A673 (cell line): ENCODE results near the gene HIP1. TPM values are rescaled to one million over a fixed set of nuclear protein-coding genes. Genes with fewer than 3 reads are reported as not detected.

Experiments
- BruUV-seq: library from RNA; stranded (reverse); fragments of 400-500 nt; replicated peaks from 2 replicates; lab custom pipeline; 2021; lab: Mats Ljungman, UMichigan
- CTCF ChIA-PET: fragments of 300-600 bp; sonication (Branson Sonifier 250); formaldehyde crosslinking; loops from one replicate; lab custom pipeline; 2022; ENCODE audit warnings: antibody characterized with exemption; lab: Charles Lee
- POLR2A ChIA-PET: fragments of 300-600 bp; sonication (Branson Sonifier 250); formaldehyde crosslinking; loops from one replicate; lab custom pipeline; 2022; ENCODE audit warnings: antibody characterized with exemption; ENCODE audit not compliant: low non-redundant PET; lab: Charles Lee
- DNase-seq: peaks from one replicate; pipeline ENCODE4 v3.0.0-alpha.2; 2015; ENCODE audit warnings: low spot score
- H3K27ac ChIP-seq: fragments of 200-600 bp; sonication (generic); 2 replicates; pipeline ENCODE4 v1.5.1; 2016; ENCODE audit warnings: mixed run types, low read depth, mild to moderate bottlenecking, mixed read lengths, antibody characterized with exemption, low read length; ENCODE audit not compliant: poor library complexity, severe bottlenecking
- H3K27me3 ChIP-seq: fragments of 200-600 bp; sonication (generic); replicated peaks from 2 replicates; pipeline ENCODE4 v1.6.1; 2017; ENCODE audit warnings: mixed run types, low read depth, mild to moderate bottlenecking, mixed read lengths, antibody characterized with exemption, low read length; ENCODE audit not compliant: insufficient read depth, poor library complexity
- H3K36me3 ChIP-seq: fragments of 200-600 bp; sonication (generic); 2 replicates; pipeline ENCODE4 v1.6.1; 2016; ENCODE audit warnings: mixed run types, mild to moderate bottlenecking, mixed read lengths, antibody characterized with exemption, low read length; ENCODE audit not compliant: insufficient read depth, poor library complexity, severe bottlenecking
- H3K4me1 ChIP-seq: fragments of 200-600 bp; sonication (generic); 2 replicates; pipeline ENCODE4 v1.6.1; 2017; ENCODE audit warnings: mixed run types, mild to moderate bottlenecking, mixed read lengths, antibody characterized with exemption, low read length; ENCODE audit not compliant: insufficient read depth, poor library complexity, severe bottlenecking
- H3K4me3 ChIP-seq: fragments of 200-600 bp; sonication (generic); 2 replicates; pipeline ENCODE4 v1.5.1; 2016; ENCODE audit warnings: low read depth, mixed run types, mild to moderate bottlenecking, mixed read lengths, low read length; ENCODE audit not compliant: poor library complexity, severe bottlenecking
- H3K9me3 ChIP-seq: fragments of 200-600 bp; sonication (generic); 2 replicates; pipeline ENCODE4 v1.6.1; 2016; ENCODE audit warnings: mixed run types, low read depth, mild to moderate bottlenecking, mixed read lengths, antibody characterized with exemption, low read length; ENCODE audit not compliant: poor library complexity, severe bottlenecking
- CTCF ChIP-seq: fragments of 300-800, 200-600 bp; sonication (generic); conservative IDR thresholded peaks from 2 replicates; pipeline ENCODE4 v1.5.1; 2017; ENCODE audit warnings: low read depth, mild to moderate bottlenecking, antibody characterized with exemption, low read length, moderate library complexity, mixed read lengths
- EZH2 ChIP-seq: fragments of 200-600 bp; sonication (generic); IDR thresholded peaks from 2 replicates; pipeline ENCODE4 v1.6.1; 2017; ENCODE audit warnings: borderline replicate concordance, low read depth, mild to moderate bottlenecking, mixed read lengths, antibody characterized with exemption, low read length; ENCODE audit not compliant: poor library complexity, severe bottlenecking
- intact Hi-C: fragments of 100-400 bp; cut with micrococcal nuclease; formaldehyde crosslinking; loops from one replicate; pipeline ENCODE4 v1.10.0; 2022; ENCODE audit not compliant: unreplicated experiment
- total RNA-seq: library from RNA; stranded (reverse); gene quantifications from 2 replicates; pipeline ENCODE4 v1.2.3, GENCODE V29; 2021

Gene HIP1
- total RNA-seq, 1 experiment from 2014 or later = 25.0 TPM

DNA sequence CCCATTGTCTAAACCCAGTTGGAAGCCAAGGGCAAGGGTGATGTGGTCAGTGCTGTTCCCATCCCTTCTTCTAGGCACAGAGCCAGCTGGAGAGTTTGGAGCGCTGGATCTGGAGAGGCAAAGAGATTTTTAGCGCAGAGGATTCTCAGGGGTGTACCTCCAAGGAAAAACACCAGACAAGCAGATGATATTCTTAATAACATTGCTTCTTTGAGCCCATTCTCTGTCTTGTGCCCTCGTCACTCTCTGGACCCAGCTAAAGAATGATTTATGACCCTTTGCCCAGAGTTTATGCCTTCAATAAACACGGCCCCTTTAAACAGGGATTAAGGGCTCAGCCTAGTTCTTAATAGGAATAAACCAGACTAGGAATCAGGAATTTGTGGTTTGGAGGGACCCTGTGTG, 4.7 kb upstream of the HIP1 start:
- POLR2A ChIA-PET = no interaction called here
- Histone ChIP-seq H3K36me3 (no peaks in the 10 kb centered on the region), H3K4me1 (peaks cover 11% of the 10 kb centered on the region), H3K27me3 (no peaks in the 10 kb centered on the region), H3K27ac (no peak overlapping the region), H3K4me3 (no peak overlapping the region), H3K9me3 (no peaks in the 10 kb centered on the region)
- intact Hi-C loops = no loop called here
- CTCF ChIA-PET = no interaction called here
- no TSS peak for BruUV-seq
- DNase-seq = no peak
- no peak for TF ChIP-seq EZH2
- TF ChIP-seq CTCF = no peak

- no peaks in the 10 kb centered on the region for H3K9me3 ChIP-seq
- no peaks in the 10 kb centered on the region for H3K27me3 ChIP-seq
- BruUV-seq = no TSS peak
- TF ChIP-seq CTCF (no peak), EZH2 (no peak)
- ChIA-PET CTCF (no interaction called here), POLR2A (no interaction called here)
- no peak overlapping the region for H3K4me3 ChIP-seq
- no peaks in the 10 kb centered on the region for H3K36me3 ChIP-seq
- intact Hi-C loops = loop anchor here (1.0 kb wide), 1 partner anchor 17 kb away; no protein-coding TSS in a partner anchor
- H3K4me1 ChIP-seq = peaks cover 19% of the 10 kb centered on the region
- no peak overlapping the region for H3K27ac ChIP-seq
- DNase-seq = peak; percentile 34
Measured at GRCh38 chr7:75740846-75741497, 2.2 kb upstream of the HIP1 start.

DNA sequence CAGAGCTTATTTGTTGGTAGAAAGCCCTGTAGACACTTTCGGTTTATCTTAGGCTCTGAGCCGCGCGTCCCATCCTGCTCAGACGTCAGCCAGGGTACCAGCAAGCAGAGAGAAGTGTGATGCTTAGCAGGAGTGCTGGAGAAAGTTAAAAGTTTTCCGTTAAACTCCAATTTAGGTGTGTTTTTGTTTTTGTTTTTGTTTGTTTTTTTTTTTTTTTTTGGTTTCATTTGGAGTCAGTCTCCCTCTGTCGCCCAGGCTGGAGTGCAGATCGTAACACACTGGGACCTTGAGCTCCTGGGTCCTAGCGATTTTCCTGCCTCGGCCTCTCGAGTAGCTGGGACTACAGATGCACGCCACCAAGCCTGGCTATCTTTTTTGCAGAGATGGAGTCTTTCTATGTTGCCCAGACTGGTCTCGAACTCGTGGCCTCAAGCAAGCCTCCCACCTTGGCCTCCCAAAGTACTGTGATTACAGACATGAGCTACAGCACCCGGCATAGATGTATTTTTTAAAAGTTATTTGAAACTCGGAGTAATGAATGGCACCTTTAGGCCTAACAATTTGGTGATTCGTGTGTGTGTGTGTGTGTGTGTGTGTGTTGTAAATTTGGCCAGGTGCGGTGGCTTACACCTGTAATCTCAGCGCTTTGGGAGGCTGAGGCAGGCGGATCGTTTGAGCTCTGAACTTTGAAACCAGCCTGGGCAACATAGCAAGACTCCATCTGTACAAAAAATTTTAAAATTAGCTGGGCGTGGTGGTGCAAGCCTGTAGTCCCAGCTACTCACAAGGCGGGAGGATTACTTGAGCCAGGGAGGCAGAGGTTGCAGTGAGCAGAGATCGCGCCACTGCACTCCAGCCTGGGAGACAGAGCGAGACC, 1.3 kb upstream of the HIP1 start:
- H3K4me1 ChIP-seq = peaks cover 19% of the 10 kb centered on the region
- no peaks in the 10 kb centered on the region for H3K27me3 ChIP-seq
- TF ChIP-seq EZH2 = no peak
- no peak for TF ChIP-seq CTCF
- H3K4me3 ChIP-seq = peak overlapping the region; percentile 78
- no TSS peak for BruUV-seq
- DNase-seq = no peak
- ChIA-PET CTCF (no interaction called here), POLR2A (no interaction called here)
- intact Hi-C loops = no loop called here
- no peaks in the 10 kb centered on the region for H3K9me3 ChIP-seq
- H3K36me3 ChIP-seq = no peaks in the 10 kb centered on the region
- peak overlapping the region; percentile 65 for H3K27ac ChIP-seq
